ENCODE measurements around the gene NCOA7.
"Not testable (repeated sequence)": the region's sequence is repeated elsewhere in the genome, so short reads cannot be mapped to it uniquely, and the experiment has no call there.

NCOA7 gene

GRCh38 chr6:125923366-125923877 lies 132.7 kb downstream of the NCOA7 start:
- DNase-seq, result no peak
- intact Hi-C loops (cut with DNase I), result no loop called here

- intact Hi-C loops (cut with DNase I), result no loop called here
- DNase-seq, result no peak
Measured at GRCh38 chr6:125924169-125924568, 133.4 kb downstream of the NCOA7 start.

GRCh38 chr6:125924697-125925358 lies 134.1 kb downstream of the NCOA7 start:
- DNase-seq, result no peak
- intact Hi-C loops (cut with DNase I), result no loop called here

GRCh38 chr6:125926711-125927110 lies 136.0 kb downstream of the NCOA7 start:
- intact Hi-C loops (cut with DNase I), result no loop called here

GRCh38 chr6:125927761-125928160 lies 137.0 kb downstream of the NCOA7 start:
- no peak for DNase-seq
- intact Hi-C loops (cut with DNase I), result no loop called here

More at GRCh38 chr6:125926711-125927110, 136.0 kb downstream of the NCOA7 start:
- DNase-seq, result peak in 7 of 42 donors; percentile 25 to 63 (median 52)

GRCh38 chr6:125930765-125931418 lies 140.1 kb downstream of the NCOA7 start:
- DNase-seq, result no peak
- intact Hi-C loops (cut with DNase I), result no loop called here

GRCh38 chr6:125931733-125932450 lies 141.1 kb downstream of the NCOA7 start:
- DNase-seq, result no peak
- intact Hi-C loops (cut with DNase I), result no loop called here

GRCh38 chr6:125932451-125932795 lies 141.7 kb downstream of the NCOA7 start:
- DNase-seq, result no peak
- intact Hi-C loops (cut with DNase I), result no loop called here

GRCh38 chr6:125935520-125935919 lies 144.8 kb downstream of the NCOA7 start:
- intact Hi-C loops (cut with DNase I); DNase-seq: not testable (repeated sequence)

GRCh38 chr6:125939026-125939425 lies 148.3 kb downstream of the NCOA7 start:
- DNase-seq, result no peak
- intact Hi-C loops (cut with DNase I), result no loop called here

GRCh38 chr6:125939791-125940190 lies 149.0 kb downstream of the NCOA7 start:
- intact Hi-C loops (cut with DNase I), result no loop called here
- DNase-seq, result peak in 2 of 42 donors; percentile 25 to 37

GRCh38 chr6:125940247-125941041 lies 149.7 kb downstream of the NCOA7 start:
- intact Hi-C loops (cut with DNase I), result no loop called here
- peak in 2 of 42 donors; percentile 30 to 55 for DNase-seq

- intact Hi-C loops (cut with DNase I), result no loop called here
- no peak for DNase-seq
Measured at GRCh38 chr6:125942672-125943527, 152.1 kb downstream of the NCOA7 start.

GRCh38 chr6:125943528-125944433 lies 153.0 kb downstream of the NCOA7 start:
- intact Hi-C loops (cut with DNase I), result no loop called here
- no peak for DNase-seq

- DNase-seq, result peak; percentile 13 to 82 (median 58)
- intact Hi-C loops (cut with DNase I), result no loop called here
Measured at GRCh38 chr6:125944434-125944816, 153.7 kb downstream of the NCOA7 start.

GRCh38 chr6:125944896-125945295 lies 154.1 kb downstream of the NCOA7 start:
- intact Hi-C loops (cut with DNase I), result no loop called here
- DNase-seq, result no peak

GRCh38 chr6:125945378-125946141 lies 154.8 kb downstream of the NCOA7 start:
- no peak for DNase-seq

More at GRCh38 chr6:125945378-125946141, 154.8 kb downstream of the NCOA7 start:
- intact Hi-C loops (cut with DNase I), result no loop called here

All from head of caudate nucleus (tissue), 42 donors.